RPMI8226 (cell line): ENCODE results near the gene DCUN1D5.
"Not testable (repeated sequence)": the region's sequence is repeated elsewhere in the genome, so short reads cannot be mapped to it uniquely, and the experiment has no call there.

Experiments
- DNase-seq: peaks from one replicate; pipeline ENCODE4 v3.0.0-alpha.2; 2015

The DCUN1D5 gene

DNA sequence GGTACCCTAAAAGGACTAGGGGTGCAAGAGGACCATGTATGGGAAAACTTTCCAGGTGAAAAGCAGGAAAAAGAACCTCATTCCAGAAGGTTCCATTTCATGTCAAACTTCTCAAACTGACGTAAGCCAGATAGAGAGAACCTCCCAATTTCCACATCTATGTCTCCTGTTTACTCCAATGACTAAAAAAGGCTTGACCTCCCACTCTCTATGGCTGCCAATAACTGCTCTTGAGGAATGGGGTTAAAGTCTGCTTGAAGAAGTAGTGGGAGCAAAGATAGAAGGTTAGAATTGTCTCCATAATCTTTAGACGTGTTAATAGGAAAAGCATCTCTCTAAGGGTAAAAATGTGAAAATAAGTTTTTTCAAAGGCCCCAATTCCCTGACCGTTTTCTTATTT, 38.0 kb downstream of the DCUN1D5 start:
- no peak for DNase-seq

DNA sequence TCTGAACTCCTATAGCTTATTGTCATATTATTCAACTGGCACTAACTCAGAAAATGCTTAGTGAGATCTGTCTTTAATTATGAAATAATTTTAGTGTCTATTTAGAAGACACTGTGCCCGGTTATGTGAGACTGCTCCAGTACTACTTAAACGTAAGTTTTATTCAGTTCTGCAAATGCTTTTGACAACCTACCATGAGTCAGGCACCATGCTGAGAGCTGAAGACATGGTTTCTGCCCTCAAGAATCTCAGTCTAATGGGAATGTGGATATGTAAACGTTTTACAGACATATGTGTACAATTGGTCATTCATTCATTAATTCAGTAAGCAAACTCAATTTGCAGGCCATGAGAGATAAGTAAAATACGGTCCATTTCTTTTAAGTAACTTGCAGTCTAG, 40.0 kb downstream of the DCUN1D5 start:
- DNase-seq: no peak

DNA sequence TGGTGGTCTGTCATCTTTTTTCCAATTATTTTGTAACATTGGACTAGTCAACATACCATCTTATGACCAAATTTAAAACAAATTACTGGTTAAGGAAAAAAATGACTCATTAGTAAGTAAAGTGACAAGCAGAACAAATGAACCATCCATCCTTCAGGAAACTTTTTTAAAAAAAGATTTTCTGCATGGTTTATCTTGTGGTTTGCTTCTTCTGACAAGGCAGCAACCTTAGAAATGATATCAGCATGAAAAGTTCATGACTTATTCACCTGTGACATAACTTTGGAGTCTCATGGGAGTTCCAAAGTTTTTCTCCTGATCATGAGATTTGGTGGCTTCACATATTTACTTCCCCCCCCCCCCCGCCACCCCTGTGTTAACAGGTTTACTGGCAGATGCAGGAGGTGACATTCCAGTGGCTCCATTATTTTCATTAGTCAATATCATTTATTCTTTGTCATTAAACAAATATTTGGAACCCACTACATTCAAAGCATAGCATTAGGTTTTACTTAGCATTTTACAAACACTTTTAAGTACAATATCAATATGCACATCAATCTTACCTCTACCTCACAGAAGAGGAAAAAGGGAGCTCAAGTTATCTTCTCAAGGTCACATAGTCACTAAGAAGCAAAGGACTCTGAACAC, 40.7 kb downstream of the DCUN1D5 start:
- no peak for DNase-seq

DNA sequence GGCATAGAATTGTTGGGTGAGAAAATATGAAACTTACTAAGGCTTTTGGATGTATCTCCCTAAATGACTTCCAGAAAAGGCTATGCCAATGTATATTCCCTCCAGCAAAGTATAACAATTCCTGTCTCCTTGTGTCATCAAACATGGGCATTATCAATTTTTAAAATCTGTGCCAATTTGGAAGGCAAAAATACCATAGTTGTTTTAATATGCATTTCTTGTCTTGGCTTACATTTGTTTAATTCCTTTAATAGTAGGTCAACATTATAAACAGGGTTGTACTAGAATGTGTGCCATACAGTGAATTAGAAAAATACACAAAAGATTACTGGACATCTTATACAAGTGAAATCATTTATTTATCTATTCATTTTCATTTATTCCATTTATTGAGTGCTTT, 41.6 kb downstream of the DCUN1D5 start:
- no peak for DNase-seq

DNA sequence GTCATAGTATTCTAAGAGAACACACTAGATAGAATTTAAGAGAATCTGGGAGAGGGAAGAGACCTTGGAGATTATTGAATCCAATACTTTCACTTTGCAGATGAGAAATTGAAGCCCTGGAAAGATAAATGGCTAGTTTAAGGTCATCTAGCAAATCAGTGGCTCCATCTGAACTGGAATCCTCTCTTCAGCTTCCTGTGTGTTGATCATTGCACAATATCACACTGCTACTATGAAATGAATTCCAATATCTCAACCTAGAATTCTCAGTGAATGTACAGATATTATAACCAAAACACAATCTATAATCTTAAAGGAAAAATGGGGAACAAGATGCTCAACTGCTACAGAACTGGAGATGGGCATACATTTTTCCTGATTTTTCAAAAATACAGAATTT, 44.1 kb downstream of the DCUN1D5 start:
- DNase-seq: no peak

DNA sequence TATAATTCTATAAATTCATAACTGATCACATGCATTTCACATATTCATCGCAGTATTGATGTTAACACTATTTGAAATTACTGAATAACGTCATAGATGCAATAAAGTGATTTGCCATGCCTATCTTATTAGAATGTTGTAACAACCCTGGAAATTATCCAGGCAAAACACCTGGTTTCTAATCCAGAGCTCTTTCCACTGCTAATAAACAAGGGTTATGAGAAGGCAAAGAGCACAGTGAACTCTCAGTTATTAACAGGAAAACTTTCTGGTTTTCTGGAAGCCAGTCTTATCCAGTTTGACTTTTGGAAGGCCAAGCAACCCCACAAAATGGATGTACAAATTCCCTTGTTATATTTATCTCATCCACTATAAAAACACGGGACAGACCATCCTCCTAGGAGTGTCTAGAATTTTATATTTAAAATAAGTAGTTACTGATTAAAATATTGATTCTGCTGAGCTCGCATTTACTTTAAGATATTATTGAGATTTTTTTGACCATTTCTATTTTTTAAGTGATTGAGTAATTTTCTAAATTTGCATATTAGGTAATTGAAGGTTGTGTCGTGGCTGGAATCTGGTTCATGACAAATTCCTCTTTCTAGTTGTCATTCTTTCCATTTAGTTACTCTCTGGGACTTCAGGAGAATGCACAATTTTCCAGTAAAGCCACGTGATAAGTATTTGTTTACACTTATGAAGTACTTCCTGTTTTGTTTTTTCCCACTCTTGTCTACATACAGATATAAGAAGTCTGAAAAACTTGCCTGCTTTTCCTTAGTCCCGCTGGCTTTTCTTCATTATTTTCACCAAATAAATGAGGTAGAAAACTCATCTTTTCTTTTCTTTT, 47.9 kb downstream of the DCUN1D5 start:
- no peak for DNase-seq

DNA sequence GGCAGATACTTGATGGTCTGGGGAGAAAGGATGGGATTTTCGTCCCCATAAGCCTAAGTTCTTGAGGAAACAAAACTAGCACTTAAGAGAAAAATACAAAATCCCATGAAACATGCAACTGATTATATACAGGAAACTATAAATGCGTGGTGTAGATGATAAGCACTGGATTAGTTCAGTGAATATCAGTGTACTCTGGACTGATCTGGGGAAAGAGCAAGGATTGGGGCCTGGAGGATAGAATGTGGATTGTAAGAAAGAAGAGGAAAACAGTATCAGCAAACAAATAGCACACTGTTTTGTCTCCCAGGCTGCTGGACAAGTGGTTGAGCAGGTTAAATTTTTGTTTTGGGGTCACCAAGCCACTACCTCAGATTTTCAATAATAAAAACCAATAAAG, 49.8 kb downstream of the DCUN1D5 start:
- DNase-seq: no peak

DNA sequence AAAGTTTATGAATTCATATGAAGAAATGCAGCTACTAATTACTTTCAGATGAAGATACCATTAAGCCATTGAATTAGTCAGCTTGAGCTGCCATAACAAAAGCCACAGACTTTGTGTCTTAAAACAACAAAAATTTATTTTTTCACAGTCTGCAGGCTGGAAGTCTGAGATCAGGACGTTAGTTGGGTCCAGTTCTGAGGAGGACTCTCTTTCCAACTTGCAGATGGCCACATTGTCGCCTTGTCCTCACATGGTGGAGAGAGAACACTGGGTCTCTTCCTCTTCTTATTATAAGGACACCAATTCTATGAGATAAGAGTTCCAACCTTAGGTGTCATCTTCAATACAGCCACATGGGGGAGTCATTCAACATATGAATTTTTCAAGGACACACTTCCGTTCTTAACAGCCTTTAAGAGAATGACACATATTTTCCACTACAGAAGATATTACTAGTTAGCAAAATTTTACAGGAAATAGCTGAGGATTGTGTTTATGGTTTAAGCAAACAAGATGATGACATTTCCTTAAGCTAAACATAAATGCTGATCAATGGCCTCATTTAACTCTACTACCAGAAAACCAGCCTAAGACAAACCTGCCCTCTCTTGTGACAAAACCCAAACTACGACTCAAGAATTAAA, 56.0 kb downstream of the DCUN1D5 start:
- DNase-seq: peak; percentile 69

DNA sequence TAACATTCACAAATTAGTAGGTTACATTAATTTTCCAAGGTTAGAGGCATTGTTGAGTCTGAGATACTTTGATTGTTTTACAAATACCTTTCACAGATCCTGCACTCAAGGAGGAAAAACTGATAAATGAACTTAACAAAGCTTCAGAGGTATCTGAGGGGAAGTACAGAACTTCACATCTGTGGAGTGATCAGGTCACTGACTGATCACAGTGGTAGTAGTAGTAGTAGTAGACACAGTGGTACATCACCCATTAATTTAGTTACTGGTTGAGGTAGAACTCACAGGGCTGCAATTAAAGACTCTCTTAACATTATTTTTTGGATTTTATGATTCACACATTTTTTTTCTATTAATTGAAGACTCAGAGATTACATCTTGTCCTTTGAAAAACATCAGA, 56.7 kb downstream of the DCUN1D5 start:
- no peak for DNase-seq

DNA sequence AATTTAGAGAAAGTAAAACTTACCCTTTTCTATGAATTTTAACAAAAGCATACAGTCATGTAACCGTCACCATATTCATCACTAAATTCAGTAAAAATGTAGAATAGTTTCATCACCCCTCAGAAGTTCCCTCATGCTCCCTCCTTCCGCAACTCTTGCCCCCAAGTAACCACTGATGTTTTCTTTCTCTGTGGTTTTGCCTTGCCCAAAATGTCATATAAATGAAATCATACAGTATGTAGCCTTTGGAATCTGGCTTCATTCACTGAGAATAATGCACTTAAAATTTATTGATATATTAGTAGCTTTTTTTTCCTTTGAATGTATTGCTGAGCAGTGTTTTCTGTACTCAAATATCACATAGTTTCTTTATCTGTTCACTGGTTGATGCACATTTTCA, 60.1 kb downstream of the DCUN1D5 start:
- no peak for DNase-seq

DNA sequence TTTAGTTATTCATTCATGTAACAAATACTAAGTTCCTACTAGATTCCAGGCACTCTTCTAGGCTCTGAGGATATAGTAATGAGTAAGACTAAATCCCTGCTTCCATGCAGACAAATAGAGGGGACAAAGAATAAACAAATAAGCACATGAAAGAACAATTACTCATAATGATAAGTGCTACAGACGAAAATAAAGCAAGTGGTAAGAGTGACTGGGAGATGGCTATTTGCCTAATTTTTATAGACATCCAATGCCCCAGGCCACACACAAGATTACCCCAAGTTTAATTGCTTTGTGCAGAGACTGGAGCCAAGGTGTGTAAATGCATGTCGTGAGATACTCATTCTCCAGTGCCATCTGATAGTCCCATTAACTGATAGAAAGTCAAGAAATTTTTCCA, 62.6 kb downstream of the DCUN1D5 start:
- DNase-seq: no peak

DNA sequence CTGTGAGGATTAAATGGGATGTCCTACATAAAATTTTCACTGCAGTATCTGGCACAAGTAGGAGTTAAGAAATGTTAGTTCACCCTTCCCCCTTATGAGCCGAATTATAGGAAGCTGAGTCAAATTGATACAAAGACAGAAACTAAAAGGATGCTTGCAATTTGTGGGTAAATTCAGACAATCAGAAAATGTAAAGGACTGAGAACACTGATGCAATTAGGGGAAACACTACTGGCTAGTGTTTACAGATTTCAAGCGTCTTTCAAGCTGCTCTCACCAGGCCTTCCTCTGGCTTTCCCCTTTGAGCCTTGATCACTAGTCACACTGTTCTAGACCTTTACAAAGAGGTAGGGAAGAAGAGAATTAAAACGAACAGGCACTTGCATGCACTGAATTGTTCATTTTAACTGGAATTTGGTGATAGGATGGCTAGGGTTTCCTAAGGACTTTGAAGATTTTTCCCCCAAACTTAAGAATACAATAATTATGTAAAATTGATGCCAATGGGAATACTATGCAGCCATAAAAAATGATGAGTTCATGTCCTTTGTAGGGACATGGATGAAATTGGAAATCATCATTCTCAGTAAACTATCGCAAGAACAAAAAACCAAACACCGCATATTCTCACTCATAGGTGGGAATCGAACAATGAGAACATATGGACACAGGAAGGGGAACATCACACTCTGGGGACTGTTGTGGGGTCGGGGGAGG, 63.5 kb downstream of the DCUN1D5 start:
- not testable (repeated sequence) for DNase-seq

DNA sequence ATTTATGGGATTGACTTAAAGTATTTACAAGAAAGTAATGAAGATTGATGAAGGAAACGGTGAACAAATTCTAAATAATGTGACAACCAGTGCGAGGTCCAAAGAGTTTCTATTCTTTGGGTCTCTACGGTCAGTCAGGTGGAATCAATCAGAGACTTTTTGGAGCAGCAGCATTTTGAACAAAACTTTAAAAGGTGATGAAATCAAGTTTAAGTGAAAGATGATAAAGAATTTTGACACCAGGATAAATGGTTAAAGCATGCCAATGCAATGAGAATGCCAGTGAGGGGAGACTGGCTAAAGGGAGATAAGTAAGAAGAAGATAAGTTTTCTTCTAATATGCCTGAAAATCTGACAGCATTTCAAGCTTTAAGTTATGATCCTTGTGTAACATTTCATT, 67.9 kb downstream of the DCUN1D5 start:
- DNase-seq: no peak

DNA sequence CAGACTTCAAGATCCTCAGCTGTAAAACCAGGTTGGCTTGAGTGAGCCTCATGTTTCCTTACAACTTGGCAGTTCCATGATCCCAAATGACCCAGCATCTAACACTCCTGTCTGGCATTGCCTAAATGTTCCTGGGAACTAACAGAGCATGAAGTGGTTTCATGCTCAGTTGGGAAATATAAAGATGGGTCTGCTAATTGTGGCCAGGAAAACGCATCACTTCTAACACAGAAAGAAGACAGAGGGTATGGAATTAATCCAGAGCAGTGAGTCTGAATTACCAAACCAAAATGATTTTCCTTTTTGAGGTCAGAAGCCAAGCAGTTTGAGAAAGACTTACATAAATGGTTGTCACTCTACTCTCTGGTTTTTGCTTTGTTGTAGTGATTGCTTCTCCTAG, 75.9 kb downstream of the DCUN1D5 start:
- DNase-seq: no peak

DNA sequence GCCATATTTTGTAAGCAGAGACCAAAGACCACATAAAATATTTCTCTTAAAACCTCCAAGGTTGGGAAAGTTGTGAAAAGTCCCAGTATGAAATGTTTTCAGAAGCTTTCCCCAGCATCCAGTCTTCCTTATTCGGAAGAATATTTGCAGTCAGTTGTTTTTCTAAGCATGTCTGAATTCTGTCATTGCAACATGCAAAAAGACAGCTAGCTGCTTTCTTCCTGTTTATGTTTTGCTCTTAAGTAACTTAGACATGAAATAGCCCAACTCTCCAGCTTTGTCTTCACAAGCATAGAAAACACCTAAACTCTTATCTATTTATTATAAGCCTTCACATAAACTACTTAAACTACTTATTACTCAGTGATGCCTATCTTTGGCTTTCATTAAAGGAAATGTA, 78.5 kb downstream of the DCUN1D5 start:
- DNase-seq: no peak
